ENCODE results near the gene ADAM19.

- TF ChIP-seq CTCF (IDR thresholded peaks at IDR 0.05) (no peak), POLR2AphosphoS5 (IDR thresholded peaks at IDR 0.05) (no peak), POLR2A (IDR thresholded peaks at IDR 0.05) (no peak)
Measured at GRCh38 chr5:157449011-157449723, 126.4 kb downstream of the ADAM19 start.

Data from breast epithelium (tissue), 3 donors.